ENCODE measurements around the gene HSH2D.

HSH2D gene, protein sequence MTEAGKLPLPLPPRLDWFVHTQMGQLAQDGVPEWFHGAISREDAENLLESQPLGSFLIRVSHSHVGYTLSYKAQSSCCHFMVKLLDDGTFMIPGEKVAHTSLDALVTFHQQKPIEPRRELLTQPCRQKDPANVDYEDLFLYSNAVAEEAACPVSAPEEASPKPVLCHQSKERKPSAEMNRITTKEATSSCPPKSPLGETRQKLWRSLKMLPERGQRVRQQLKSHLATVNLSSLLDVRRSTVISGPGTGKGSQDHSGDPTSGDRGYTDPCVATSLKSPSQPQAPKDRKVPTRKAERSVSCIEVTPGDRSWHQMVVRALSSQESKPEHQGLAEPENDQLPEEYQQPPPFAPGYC

GRCh38 chr19:16143399-16144215 is at the start of gene HSH2D:
TSS of gene HSH2D (plus strand) at chr19:16143685. CDS start at chr19:16148751, 5,066 bp downstream.
- H3K4me3 ChIP-seq (ENCODE audit: low read depth, low read length, poor library complexity, severe bottlenecking): peak within 1 kb of the TSS; percentile 89
- no peak within 1 kb of the TSS for H2AFZ ChIP-seq (ENCODE audit: low read length)
- peak within 1 kb of the TSS; percentile 93 for H3K9ac ChIP-seq (ENCODE audit: low read length)
- H3K27me3 ChIP-seq (ENCODE audit: insufficient read depth, low read length): no peaks in the 10 kb centered on the region
- TF ChIP-seq EZH2 (IDR thresholded peaks at IDR 0.05; ENCODE audit: borderline replicate concordance, low read length) (no peak), CTCF (IDR thresholded peaks at IDR 0.05; ENCODE audit: low read length) (no peak)
- no peaks in the 10 kb centered on the region for H4K20me1 ChIP-seq (ENCODE audit: insufficient read depth, low read length)
- H3K79me2 ChIP-seq (ENCODE audit: insufficient read depth, low read length): peaks cover 24% of the 10 kb centered on the region
- H3K4me2 ChIP-seq (ENCODE audit: low read length): peak within 1 kb of the TSS; percentile 86
- H3K9me2 ChIP-seq (ENCODE audit: low read depth, low read length): no peaks in the 10 kb centered on the region
- peak within 1 kb of the TSS; percentile 92 for H3K27ac ChIP-seq (ENCODE audit: low read depth, low read length, poor library complexity, severe bottlenecking)
- H3K36me3 ChIP-seq (ENCODE audit: insufficient read depth, low read length): peaks cover 26% of the 10 kb centered on the region; the same call in 1 of the 2 replicates
- H3F3A ChIP-seq (ENCODE audit: insufficient read depth, low read length): no peaks in the 10 kb centered on the region; the same call in 1 of the 2 replicates
- peaks cover 79% of the 10 kb centered on the region for H3K4me1 ChIP-seq (ENCODE audit: insufficient read depth, low read length, severe bottlenecking)
- H3K9me3 ChIP-seq (ENCODE audit: low read length): no peaks in the 10 kb centered on the region

DNA sequence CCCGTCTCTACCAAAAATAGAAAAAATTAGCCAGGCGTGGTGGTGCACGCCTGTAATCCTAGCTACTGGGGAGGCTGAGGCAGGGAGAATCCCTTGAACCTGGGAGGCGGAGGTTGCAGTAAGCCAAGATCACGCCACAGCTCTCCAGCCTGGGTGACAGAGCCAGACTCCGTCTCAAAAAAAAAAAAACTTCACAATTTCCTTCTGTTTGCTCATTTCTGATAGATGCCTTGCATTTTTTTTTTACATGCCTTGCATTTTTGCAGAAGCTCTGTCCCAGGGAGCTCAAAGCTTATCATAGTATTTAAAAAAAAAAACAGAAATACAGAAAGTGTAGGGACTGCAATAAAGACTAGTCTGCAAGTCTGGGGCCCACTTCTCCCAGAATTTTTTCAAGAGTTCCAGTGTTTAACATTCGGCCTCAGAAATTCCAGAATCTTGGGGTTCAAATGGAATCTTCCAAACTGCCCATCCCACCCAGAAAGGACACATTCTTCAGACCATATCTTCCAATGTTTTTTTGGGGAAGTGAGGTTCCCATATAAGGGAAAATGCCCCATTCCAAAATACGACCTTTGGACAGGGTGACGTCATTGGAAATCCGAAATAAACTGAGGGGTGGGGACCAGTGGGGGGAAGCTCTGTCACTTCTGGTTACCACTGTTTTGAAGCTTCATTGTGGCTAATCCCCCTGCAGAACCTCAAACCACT is 49.0 kb upstream of the HSH2D start:
- Histone ChIP-seq H3K9me2 (ENCODE audit: low read depth, low read length) (no peaks in the 10 kb centered on the region), H3K79me2 (ENCODE audit: insufficient read depth, low read length) (no peaks in the 10 kb centered on the region), H3K36me3 (ENCODE audit: insufficient read depth, low read length) (peaks cover 32% of the 10 kb centered on the region), H3K4me1 (ENCODE audit: insufficient read depth, low read length, severe bottlenecking) (peaks cover 3% of the 10 kb centered on the region), H3K27ac (ENCODE audit: low read depth, low read length, poor library complexity, severe bottlenecking) (no peak overlapping the region), H2AFZ (ENCODE audit: low read length) (no peak overlapping the region), H3K27me3 (ENCODE audit: insufficient read depth, low read length) (no peaks in the 10 kb centered on the region), H3K4me3 (ENCODE audit: low read depth, low read length, poor library complexity, severe bottlenecking) (no peak overlapping the region), H3K4me2 (ENCODE audit: low read length) (no peak overlapping the region), H3F3A (ENCODE audit: insufficient read depth, low read length) (no peaks in the 10 kb centered on the region), H4K20me1 (ENCODE audit: insufficient read depth, low read length) (no peaks in the 10 kb centered on the region), H3K9ac (ENCODE audit: low read length) (no peak overlapping the region), H3K9me3 (ENCODE audit: low read length) (no peaks in the 10 kb centered on the region)
- TF ChIP-seq EZH2 (IDR thresholded peaks at IDR 0.05; ENCODE audit: borderline replicate concordance, low read length): no peak
- TF ChIP-seq CTCF (IDR thresholded peaks at IDR 0.05; ENCODE audit: low read length): no peak

GRCh38 chr19:16095071-16095571 is 48.4 kb upstream of the HSH2D start:
- Histone ChIP-seq H3K4me2 (ENCODE audit: low read length) (no peak overlapping the region), H3K9me2 (ENCODE audit: low read depth, low read length) (no peaks in the 10 kb centered on the region), H3K4me1 (ENCODE audit: insufficient read depth, low read length, severe bottlenecking) (peaks cover 3% of the 10 kb centered on the region), H3K9ac (ENCODE audit: low read length) (no peak overlapping the region), H3K27me3 (ENCODE audit: insufficient read depth, low read length) (no peaks in the 10 kb centered on the region), H2AFZ (ENCODE audit: low read length) (no peak overlapping the region), H3K9me3 (ENCODE audit: low read length) (no peaks in the 10 kb centered on the region), H4K20me1 (ENCODE audit: insufficient read depth, low read length) (no peaks in the 10 kb centered on the region), H3K79me2 (ENCODE audit: insufficient read depth, low read length) (no peaks in the 10 kb centered on the region), H3K27ac (ENCODE audit: low read depth, low read length, poor library complexity, severe bottlenecking) (no peak overlapping the region), H3F3A (ENCODE audit: insufficient read depth, low read length) (no peaks in the 10 kb centered on the region), H3K36me3 (ENCODE audit: insufficient read depth, low read length) (peaks cover 32% of the 10 kb centered on the region), H3K4me3 (ENCODE audit: low read depth, low read length, poor library complexity, severe bottlenecking) (no peak overlapping the region)
- TF ChIP-seq EZH2 (IDR thresholded peaks at IDR 0.05; ENCODE audit: borderline replicate concordance, low read length) (no peak), CTCF (IDR thresholded peaks at IDR 0.05; ENCODE audit: low read length) (no peak)
